Suprapubic skin (tissue), 4 donors: ENCODE measurements around the gene RBMS1. TPM values are rescaled to one million over a fixed set of nuclear protein-coding genes. Genes with fewer than 3 reads are reported as not detected.

Experiments
- DNase-seq, 2 donors: peaks; one replicate each; pipeline ENCODE4 v3.0.0-alpha.2; 2019; ENCODE audit warnings: low spot score in 2 of 2
- H3K27ac ChIP-seq: fragments of 200-600 bp; sonication (generic); one replicate; pipeline ENCODE4 v1.5.1; 2019
- H3K27me3 ChIP-seq: fragments of 200-600 bp; sonication (generic); one replicate; pipeline ENCODE4 v1.5.1; 2019
- H3K36me3 ChIP-seq: fragments of 200-600 bp; sonication (generic); one replicate; pipeline ENCODE4 v1.5.1; 2019
- H3K4me1 ChIP-seq: fragments of 200-600 bp; sonication (generic); one replicate; pipeline ENCODE4 v1.5.1; 2019
- H3K4me3 ChIP-seq: fragments of 200-600 bp; sonication (generic); one replicate; pipeline ENCODE4 v1.5.1; 2019; ENCODE audit warnings: mild to moderate bottlenecking
- H3K9me3 ChIP-seq: fragments of 200-600 bp; sonication (generic); one replicate; pipeline ENCODE4 v1.5.1; 2019
- CTCF ChIP-seq, 2 donors: fragments of 200-600 bp in 1 of 2; fragments of 450-650 bp in 1 of 2; sonication (generic) in 1 of 2; IDR thresholded peaks; one replicate each; pipeline ENCODE4 v1.5.1; 2016 to 2019; ENCODE audit warnings: antibody characterized with exemption in 2 of 2, mild to moderate bottlenecking in 1 of 2, moderate library complexity in 1 of 2
- EP300 ChIP-seq: sonication (generic); formaldehyde crosslinking; IDR thresholded peaks from one replicate; pipeline ENCODE4 v1.6.1; 2017; ENCODE audit warnings: antibody characterized with exemption
- POLR2A ChIP-seq, 2 donors: fragments of 450-650 bp; IDR thresholded peaks; one replicate each; pipeline ENCODE4 v1.6.1; 2017; ENCODE audit warnings: antibody characterized with exemption in 2 of 2, mild to moderate bottlenecking in 2 of 2, moderate library complexity in 2 of 2
- POLR2AphosphoS5 ChIP-seq, 3 donors: sonication (generic); formaldehyde crosslinking; IDR thresholded peaks; one replicate each; pipeline ENCODE4 v1.6.1; 2017; ENCODE audit warnings: antibody characterized with exemption in 3 of 3
- WGBS: methylation state at CpG from one replicate; pipeline ENCODE4 v1.1.5; 2018; 5-methylcytosine and 5-hydroxymethylcytosine counted together
- total RNA-seq, 4 donors: library from RNA; depleted of rRNA; stranded (reverse); fragments of >200 nt; gene quantifications; one replicate each; pipeline ENCODE4 v1.1.0, GENCODE V29; 2016

RBMS1 gene
- total RNA-seq, 4 donors from 2014 or later, result 55.7 to 92.2 (median 62.2) TPM

GRCh38 chr2:160301420-160301819, 192.2 kb downstream of the RBMS1 start:
- Histone ChIP-seq H3K27ac (no peak overlapping the region), H3K9me3 (no peaks in the 10 kb centered on the region), H3K27me3 (no peaks in the 10 kb centered on the region), H3K36me3 (peaks cover 45% of the 10 kb centered on the region), H3K4me3 (no peak overlapping the region), H3K4me1 (no peaks in the 10 kb centered on the region)
- WGBS, result 79% methylated on average over 2 of the region's 2 CpGs
- TF ChIP-seq POLR2AphosphoS5 (IDR thresholded peaks at IDR 0.05), result no peak
- no peak for TF ChIP-seq EP300
- no peak for DNase-seq

DNA sequence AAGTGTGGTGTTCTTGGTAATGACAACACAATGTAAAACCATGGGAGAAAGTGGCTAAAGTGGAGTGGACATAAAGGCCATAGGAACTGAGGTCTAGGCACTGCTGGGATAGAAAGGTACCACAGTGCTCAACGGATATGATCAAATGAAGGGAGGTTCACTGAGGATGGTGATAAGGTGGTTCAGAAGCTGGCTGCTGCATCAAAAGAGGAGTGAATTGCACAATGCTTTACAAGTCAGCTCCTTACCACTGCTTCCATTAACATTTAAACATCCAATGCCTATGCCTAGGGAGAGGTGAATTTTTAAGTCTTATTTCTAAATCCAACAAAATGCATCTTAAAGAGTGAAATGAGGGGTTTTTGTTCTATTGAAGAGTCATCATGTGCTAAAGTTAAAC, 193.4 kb downstream of the RBMS1 start:
- H3K4me1 ChIP-seq, result peaks cover 1% of the 10 kb centered on the region
- no peak overlapping the region for H3K4me3 ChIP-seq
- no peak overlapping the region for H3K27ac ChIP-seq
- WGBS, result 95% methylated on average over 1 of the region's 1 CpG
- no peaks in the 10 kb centered on the region for H3K27me3 ChIP-seq
- peaks cover 46% of the 10 kb centered on the region for H3K36me3 ChIP-seq
- no peaks in the 10 kb centered on the region for H3K9me3 ChIP-seq
- no peak for DNase-seq
- TF ChIP-seq CTCF (IDR thresholded peaks at IDR 0.05) (no peak), EP300 (no peak), POLR2AphosphoS5 (IDR thresholded peaks at IDR 0.05) (no peak), POLR2A (IDR thresholded peaks at IDR 0.05) (no peak)

GRCh38 chr2:160299540-160299939, 194.1 kb downstream of the RBMS1 start:
- H3K4me3 ChIP-seq, result no peak overlapping the region
- WGBS, result 84% methylated on average over 3 of the region's 3 CpGs
- no peaks in the 10 kb centered on the region for H3K27me3 ChIP-seq
- H3K27ac ChIP-seq, result no peak overlapping the region
- no peaks in the 10 kb centered on the region for H3K9me3 ChIP-seq
- TF ChIP-seq CTCF (IDR thresholded peaks at IDR 0.05), result no peak
- no peak for TF ChIP-seq POLR2AphosphoS5 (IDR thresholded peaks at IDR 0.05)
- TF ChIP-seq POLR2A (IDR thresholded peaks at IDR 0.05), result no peak
- no peak for TF ChIP-seq EP300
- peaks cover 46% of the 10 kb centered on the region for H3K36me3 ChIP-seq
- peaks cover 7% of the 10 kb centered on the region for H3K4me1 ChIP-seq
- no peak for DNase-seq

DNA sequence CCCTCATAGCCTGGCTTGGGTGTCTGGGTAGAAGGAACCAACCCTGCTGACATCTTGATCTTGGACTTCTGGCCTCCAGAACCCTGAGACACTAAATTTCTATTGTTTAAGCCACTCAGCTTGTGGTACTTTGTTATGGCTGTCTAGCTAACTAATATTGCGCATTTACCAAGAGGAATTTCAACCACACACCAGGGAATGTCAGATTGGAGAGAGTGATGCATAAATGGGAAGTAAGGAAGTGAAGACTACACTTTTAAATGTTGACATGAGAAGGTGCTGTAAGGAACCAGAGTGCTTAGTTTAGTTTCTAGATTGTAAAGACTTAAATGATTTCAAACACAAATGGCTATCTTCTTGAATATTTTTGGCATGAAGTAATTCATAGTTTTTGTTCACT, 194.6 kb downstream of the RBMS1 start:
- Histone ChIP-seq H3K27ac (no peak overlapping the region), H3K36me3 (peaks cover 46% of the 10 kb centered on the region), H3K27me3 (no peaks in the 10 kb centered on the region), H3K9me3 (no peaks in the 10 kb centered on the region), H3K4me1 (peaks cover 12% of the 10 kb centered on the region), H3K4me3 (no peak overlapping the region)
- 92% methylated on average over 1 of the region's 1 CpG for WGBS
- no peak for DNase-seq
- no peak for TF ChIP-seq EP300
- no peak for TF ChIP-seq CTCF (IDR thresholded peaks at IDR 0.05)
- TF ChIP-seq POLR2A (IDR thresholded peaks at IDR 0.05), result no peak
- no peak for TF ChIP-seq POLR2AphosphoS5 (IDR thresholded peaks at IDR 0.05)

GRCh38 chr2:160295519-160296207, 197.9 kb downstream of the RBMS1 start:
- DNase-seq, result no peak
- no peak for TF ChIP-seq CTCF (IDR thresholded peaks at IDR 0.05)
- no peak for TF ChIP-seq EP300
- no peak for TF ChIP-seq POLR2A (IDR thresholded peaks at IDR 0.05)
- Histone ChIP-seq H3K36me3 (peaks cover 39% of the 10 kb centered on the region), H3K27ac (no peak overlapping the region), H3K9me3 (no peaks in the 10 kb centered on the region), H3K4me1 (peaks cover 31% of the 10 kb centered on the region), H3K4me3 (no peak overlapping the region), H3K27me3 (no peaks in the 10 kb centered on the region)
- 75% methylated on average over 7 of the region's 7 CpGs for WGBS

DNA sequence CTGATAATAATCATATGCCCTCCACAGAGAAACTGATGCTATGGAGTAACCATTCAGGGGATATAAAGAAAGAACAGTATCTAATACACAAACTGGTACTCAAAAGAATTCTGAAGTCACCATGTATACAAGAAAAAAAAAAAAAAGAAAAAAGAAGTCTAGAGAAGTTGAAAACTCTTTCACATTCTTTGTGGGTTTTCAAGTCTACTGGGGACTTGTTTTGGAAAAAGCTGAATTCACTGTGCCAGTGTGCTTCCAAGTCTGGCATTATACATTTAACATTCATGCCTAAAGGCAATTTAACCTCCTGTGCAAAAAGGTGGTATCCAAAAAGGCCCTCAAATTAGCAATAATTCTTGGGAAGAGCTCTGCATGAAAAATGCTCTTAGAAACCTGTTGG, 198.7 kb downstream of the RBMS1 start:
- peaks cover 36% of the 10 kb centered on the region for H3K4me1 ChIP-seq
- H3K27ac ChIP-seq, result no peak overlapping the region
- H3K27me3 ChIP-seq, result no peaks in the 10 kb centered on the region
- no peaks in the 10 kb centered on the region for H3K9me3 ChIP-seq
- no peak for TF ChIP-seq POLR2AphosphoS5 (IDR thresholded peaks at IDR 0.05)
- TF ChIP-seq CTCF (IDR thresholded peaks at IDR 0.05), result no peak
- TF ChIP-seq POLR2A (IDR thresholded peaks at IDR 0.05), result no peak
- no peak for TF ChIP-seq EP300
- H3K4me3 ChIP-seq, result no peak overlapping the region
- peaks cover 38% of the 10 kb centered on the region for H3K36me3 ChIP-seq
- no peak for DNase-seq
